Stimulated activated CD8-positive, alpha-beta memory T cell treated with anti-CD3 and anti-CD28 coated beads, Interleukin-7, amount 100 ng/mL, for 48 hours (primary cell): ENCODE data around the gene TP53.

ENCODE experiments used
- DNase-seq, 2 donors: peaks; one replicate each; pipeline ENCODE4 v3.0.0-alpha.2; 2020; ENCODE audit warnings: low read depth in 1 of 2; ENCODE audit errors: extremely low read depth in 1 of 2

The TP53 gene

GRCh38 chr17:7687072-7687907, at the start of gene TP53:
Gene TP53 (minus strand): TSS chr17:7687490. CDS start chr17:7676594, 10,896 bp downstream.
- DNase-seq = peak; percentile 73 to 84

GRCh38 chr17:7732981-7733539, 45.8 kb upstream of the TP53 start:
- DNase-seq = no peak

GRCh38 chr17:7729816-7730215, 42.5 kb upstream of the TP53 start:
- DNase-seq = no peak

- DNase-seq = no peak
Measured at GRCh38 chr17:7727886-7728285, 40.6 kb upstream of the TP53 start.

GRCh38 chr17:7721612-7722011, 34.3 kb upstream of the TP53 start:
- DNase-seq = no peak

GRCh38 chr17:7720125-7720524, 32.8 kb upstream of the TP53 start:
- DNase-seq = no peak

- DNase-seq = no peak
Measured at GRCh38 chr17:7719661-7720060, 32.4 kb upstream of the TP53 start.

GRCh38 chr17:7717756-7718350, 30.6 kb upstream of the TP53 start:
- DNase-seq = no peak

- DNase-seq = peak; percentile 38 to 47
Measured at GRCh38 chr17:7716901-7717755, 29.8 kb upstream of the TP53 start, which contains the start of gene DNAH2. Gene DNAH2 (plus strand): TSS chr17:7717744. CDS start chr17:7719735, 1,991 bp downstream.

GRCh38 chr17:7715936-7716886, 28.9 kb upstream of the TP53 start:
- DNase-seq = no peak

- DNase-seq = no peak
Measured at GRCh38 chr17:7714721-7715594, 27.7 kb upstream of the TP53 start.

GRCh38 chr17:7713782-7714181, 26.5 kb upstream of the TP53 start:
- DNase-seq = no peak

- DNase-seq = no peak
Measured at GRCh38 chr17:7712111-7712771, 25.0 kb upstream of the TP53 start.

- DNase-seq = no peak
Measured at GRCh38 chr17:7711051-7711755, 23.9 kb upstream of the TP53 start.

GRCh38 chr17:7710301-7710700, 23.0 kb upstream of the TP53 start:
- no peak for DNase-seq

GRCh38 chr17:7709031-7709430, 21.7 kb upstream of the TP53 start:
- no peak for DNase-seq

- no peak for DNase-seq
Measured at GRCh38 chr17:7707858-7708750, 20.8 kb upstream of the TP53 start.
